ENCODE results near the gene C16orf92. TPM values are rescaled to one million over a fixed set of nuclear protein-coding genes. Genes with fewer than 3 reads are reported as not detected.

Gene C16orf92
- total and polyA plus RNA-seq, 2 of the 13 experiments (the other 11 are each of a cell fraction or from before 2014, with no cell fraction given) = not detected

GRCh38 chr16:29995324-29995910 lies 27.6 kb upstream of the C16orf92 start, which contains the start of gene HIRIP3 (continued):
- no peak for TF ChIP-seq LRRFIP1 (CRISPR knock-in tag; conservative IDR thresholded peaks at IDR 0.05)
- no peak for TF ChIP-seq USF2 (IDR thresholded peaks at IDR 0.05; ENCODE audit: low read depth, low read length)
- TF ChIP-seq USF2 (CRISPR knock-in tag; IDR thresholded peaks at IDR 0.05; ENCODE audit: borderline replicate concordance) = 0 out of 2 replicates have a peak, but pooled peaks have one; percentile 33
- no peak for TF ChIP-seq DMAP1 (CRISPR knock-in tag; IDR thresholded peaks at IDR 0.05)
- TF ChIP-seq BCLAF1 (IDR thresholded peaks at IDR 0.05) = no peak
- peak; percentile 12; the same call in 1 of the 2 replicates for TF ChIP-seq ZNF546 (CRISPR knock-in tag; conservative IDR thresholded peaks at IDR 0.05)
- no peak for TF ChIP-seq ATF4 (CRISPR knock-in tag; IDR thresholded peaks at IDR 0.05)
- TF ChIP-seq MXD1 (CRISPR knock-in tag; IDR thresholded peaks at IDR 0.05) = peak; percentile 95; the same call in 1 of the 2 replicates
- peak; percentile 73; the same call in 1 of the 2 replicates for TF ChIP-seq BORCS8-MEF2B (CRISPR knock-in tag; IDR thresholded peaks at IDR 0.05)
- no peak; the same call in 1 of the 2 replicates for TF ChIP-seq ZBTB34 (CRISPR knock-in tag; IDR thresholded peaks at IDR 0.05)
- TF ChIP-seq CREM (IDR thresholded peaks at IDR 0.05) = no peak
- no peak for TF ChIP-seq CREM (CRISPR knock-in tag; IDR thresholded peaks at IDR 0.05)
- no peak; the same call in 1 of the 2 replicates for TF ChIP-seq PRMT3 (CRISPR knock-in tag; IDR thresholded peaks at IDR 0.05; ENCODE audit: borderline replicate concordance, low read depth)
- no peak for TF ChIP-seq TCF12 (IDR thresholded peaks at IDR 0.05)
- peak; percentile 52 for TF ChIP-seq TCF12 (CRISPR knock-in tag; IDR thresholded peaks at IDR 0.05)
- no peak; the same call in 1 of the 2 replicates for TF ChIP-seq ZNF333 (CRISPR knock-in tag; IDR thresholded peaks at IDR 0.05; ENCODE audit: borderline replicate concordance)
- TF ChIP-seq ZNF275 (CRISPR knock-in tag; IDR thresholded peaks at IDR 0.05; ENCODE audit: borderline replicate concordance) = peak; percentile 94
